GM13976 (cell line): Measurements from ENCODE around the gene ZNF226.
"Not testable (repeated sequence)": the region's sequence is repeated elsewhere in the genome, so short reads cannot be mapped to it uniquely, and the experiment has no call there.

Experiments
- DNase-seq: peaks from one replicate; pipeline ENCODE4 v3.0.0; 2012; ENCODE audit warnings: low spot score
- in situ Hi-C: fragments of 300-500 bp; cut with MboI; formaldehyde crosslinking; loops from one replicate; pipeline ENCODE4 v1.12.0; 2022; ENCODE audit warnings: low sequenced_read_pairs, mixed read lengths, inconsistent platforms; ENCODE audit not compliant: unreplicated experiment
- TF ChIP-seq, protein P1 (sequence below): IDR thresholded peaks from 2 replicates; pipeline ENCODE4 v1.5.1; 2012; ENCODE audit warnings: borderline replicate concordance, mild to moderate bottlenecking; ENCODE audit not compliant: insufficient read depth; ENCODE audit errors: extremely low read depth, missing control alignments, control extremely low read depth

ZNF226 gene

DNA sequence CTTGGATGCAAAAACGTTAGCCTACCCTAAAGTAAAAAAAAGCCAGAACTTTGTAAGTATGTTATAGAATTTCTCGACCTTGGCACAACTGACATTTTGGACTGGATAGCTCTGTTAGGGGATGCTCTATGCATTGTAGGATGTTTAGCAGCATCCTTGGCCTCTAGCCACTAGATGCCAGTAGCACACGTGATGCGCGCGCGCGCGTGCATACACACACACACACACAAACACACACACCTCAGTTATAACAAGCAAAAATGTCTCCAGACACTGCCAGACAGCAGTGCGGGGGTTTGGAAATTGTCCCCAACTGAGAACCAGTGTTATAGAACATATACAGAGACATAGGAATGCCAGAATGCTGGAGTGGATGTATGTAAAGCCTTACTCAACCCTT lies 17.2 kb downstream of the ZNF226 start:
- no peak for DNase-seq
- TF ChIP-seq, protein P1, sequence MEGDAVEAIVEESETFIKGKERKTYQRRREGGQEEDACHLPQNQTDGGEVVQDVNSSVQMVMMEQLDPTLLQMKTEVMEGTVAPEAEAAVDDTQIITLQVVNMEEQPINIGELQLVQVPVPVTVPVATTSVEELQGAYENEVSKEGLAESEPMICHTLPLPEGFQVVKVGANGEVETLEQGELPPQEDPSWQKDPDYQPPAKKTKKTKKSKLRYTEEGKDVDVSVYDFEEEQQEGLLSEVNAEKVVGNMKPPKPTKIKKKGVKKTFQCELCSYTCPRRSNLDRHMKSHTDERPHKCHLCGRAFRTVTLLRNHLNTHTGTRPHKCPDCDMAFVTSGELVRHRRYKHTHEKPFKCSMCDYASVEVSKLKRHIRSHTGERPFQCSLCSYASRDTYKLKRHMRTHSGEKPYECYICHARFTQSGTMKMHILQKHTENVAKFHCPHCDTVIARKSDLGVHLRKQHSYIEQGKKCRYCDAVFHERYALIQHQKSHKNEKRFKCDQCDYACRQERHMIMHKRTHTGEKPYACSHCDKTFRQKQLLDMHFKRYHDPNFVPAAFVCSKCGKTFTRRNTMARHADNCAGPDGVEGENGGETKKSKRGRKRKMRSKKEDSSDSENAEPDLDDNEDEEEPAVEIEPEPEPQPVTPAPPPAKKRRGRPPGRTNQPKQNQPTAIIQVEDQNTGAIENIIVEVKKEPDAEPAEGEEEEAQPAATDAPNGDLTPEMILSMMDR = no peak
- in situ Hi-C loops = no loop called here

DNA sequence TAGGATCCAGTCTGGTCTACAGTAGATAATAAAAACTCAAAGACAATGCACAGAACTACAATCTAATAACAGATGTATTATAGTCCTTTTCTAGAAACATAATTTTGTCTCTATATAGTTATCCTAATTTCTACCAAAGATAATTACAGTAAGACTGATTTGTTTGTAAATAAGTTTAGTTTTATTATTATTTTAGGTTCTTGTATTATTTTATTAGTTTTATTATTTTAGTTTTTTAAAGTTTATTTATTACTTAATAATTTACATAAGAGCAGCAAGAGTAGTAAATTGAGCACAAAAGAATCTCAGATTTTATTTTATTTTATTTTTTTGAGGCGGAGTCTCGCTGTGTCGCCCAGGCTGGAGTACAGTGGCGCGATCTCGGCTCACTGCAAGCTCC lies 25.1 kb downstream of the ZNF226 start:
- no peak for DNase-seq
- in situ Hi-C loops = no loop called here
- TF ChIP-seq, protein P1 = no peak

DNA sequence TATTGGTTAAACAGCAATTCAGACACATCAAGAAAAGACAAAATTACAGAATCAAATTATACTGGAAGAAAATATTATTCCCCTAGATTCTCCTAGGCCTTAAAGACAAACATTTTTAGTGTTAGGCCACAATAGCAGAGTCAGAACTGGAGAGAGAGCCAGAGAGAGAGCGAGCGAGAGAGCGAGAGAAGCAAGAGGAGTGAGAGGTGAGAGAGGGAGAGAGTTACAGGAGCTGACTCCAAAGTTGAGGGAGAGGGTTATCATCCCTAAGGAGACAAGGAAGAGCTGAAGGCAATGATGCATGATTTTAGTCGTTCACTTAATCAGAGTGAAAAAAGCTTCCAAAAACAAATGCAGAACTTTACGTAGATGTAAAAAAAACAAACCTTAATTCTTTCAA lies 27.2 kb downstream of the ZNF226 start:
- TF ChIP-seq, protein P1 = no peak
- in situ Hi-C loops = no loop called here
- no peak for DNase-seq

DNA sequence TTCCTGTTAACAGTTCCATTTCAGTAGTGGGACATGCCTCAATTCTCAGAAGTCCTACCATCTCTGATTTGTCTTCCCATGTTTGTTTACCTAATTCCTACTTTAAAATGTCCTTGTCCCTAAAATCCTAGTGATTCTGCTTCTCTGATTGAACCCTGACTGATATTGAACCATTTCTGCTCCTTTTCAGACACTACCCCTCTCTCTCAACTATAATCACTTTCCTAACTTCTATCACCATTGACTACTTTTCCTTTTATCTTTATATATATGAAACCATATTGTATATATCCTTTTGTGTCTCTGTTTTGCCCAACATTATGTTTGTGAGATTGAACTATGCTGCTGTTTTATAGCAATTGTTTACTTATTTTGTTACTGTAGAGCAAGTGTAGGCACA lies 31.9 kb downstream of the ZNF226 start:
- in situ Hi-C loops = no loop called here
- DNase-seq = no peak
- TF ChIP-seq, protein P1 = no peak

DNA sequence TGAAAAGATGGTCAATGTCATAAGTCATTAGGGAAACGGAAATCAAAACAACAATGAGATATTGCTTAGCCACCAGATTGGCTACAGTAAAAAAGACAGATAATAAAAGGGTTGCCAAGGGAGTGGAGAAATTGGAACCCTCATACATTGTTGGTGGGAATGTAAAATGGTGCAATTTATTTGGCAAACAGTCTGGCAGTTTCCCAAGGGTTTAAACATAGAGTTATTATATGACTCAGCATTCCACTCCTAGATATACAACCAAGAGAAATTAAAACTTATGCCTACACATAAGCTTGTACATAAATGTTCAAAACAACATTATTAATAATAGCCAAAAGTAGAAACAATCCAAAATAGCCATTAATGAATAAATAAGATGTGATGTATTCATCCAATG lies 37.6 kb downstream of the ZNF226 start:
- no peak for DNase-seq
- in situ Hi-C loops = no loop called here
- TF ChIP-seq, protein P1 = no peak

DNA sequence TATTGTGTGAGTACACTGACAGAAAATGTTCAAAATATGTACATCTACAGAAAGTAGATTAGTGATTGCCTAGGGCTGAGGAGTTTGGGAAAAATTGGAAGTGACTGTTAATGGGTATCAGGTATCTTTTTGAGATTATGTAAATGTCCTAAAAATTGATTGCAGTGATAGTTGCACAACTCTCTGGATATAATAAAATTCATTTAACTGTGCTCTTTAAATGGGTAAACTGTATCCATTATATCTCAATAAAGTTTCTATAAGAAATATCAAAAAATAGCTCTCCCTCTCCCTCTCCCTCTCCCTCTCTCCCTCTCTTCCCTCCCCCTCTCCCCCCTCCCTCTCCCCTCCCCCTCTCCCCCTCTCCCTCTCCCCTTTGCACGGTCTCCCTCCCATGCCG lies 38.1 kb downstream of the ZNF226 start:
- in situ Hi-C loops = no loop called here
- DNase-seq = no peak
- TF ChIP-seq, protein P1 = no peak

DNA sequence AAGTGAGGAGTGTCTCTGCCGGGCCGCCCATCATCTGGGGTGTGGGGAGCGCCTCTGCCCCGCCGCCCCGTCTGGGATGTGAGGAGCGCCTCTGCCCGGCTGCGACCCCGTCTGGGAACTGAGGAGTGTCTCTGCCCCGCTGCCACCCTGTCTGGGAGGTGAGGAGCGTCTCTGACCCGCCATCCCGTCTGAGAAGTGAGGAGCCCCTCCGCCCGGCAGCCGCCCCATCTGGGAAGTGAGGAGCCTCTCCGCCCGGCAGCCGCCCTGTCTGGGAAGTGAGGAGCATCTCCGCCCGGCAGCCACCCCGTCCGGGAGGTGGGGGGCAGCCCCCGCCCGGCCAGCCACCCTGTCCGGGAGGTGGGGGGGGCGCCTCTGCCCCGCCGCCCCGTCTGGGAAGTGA lies 39.0 kb downstream of the ZNF226 start:
- DNase-seq, in situ Hi-C loops: not testable (repeated sequence)
